GM12878 (cell line): Measurements from ENCODE around the gene NKX2-3.

Source experiments
- CREM ChIP-seq: IDR thresholded peaks from 2 replicates; pipeline ENCODE4 v1.6.1; 2014; ENCODE audit warnings: antibody characterized with exemption, low read depth
- CTCF ChIP-seq, 3 experiments: IDR thresholded peaks in 2 of 3; conservative IDR thresholded peaks in 1 of 3; 2 replicates each; pipeline ENCODE4 v1.5.1; 2011; ENCODE audit warnings: low read depth in 3 of 3, low read length in 3 of 3, mild to moderate bottlenecking in 3 of 3, control low read depth in 2 of 3, moderate library complexity in 2 of 3, inconsistent platforms in 1 of 3, mixed read lengths in 1 of 3; ENCODE audit not compliant: control insufficient read depth in 2 of 3, insufficient read depth in 1 of 3; ENCODE audit errors: extremely low read depth in 1 of 3
- ETV6 ChIP-seq, 2 experiments: fragments of 450-650 bp in 1 of 2; IDR thresholded peaks in 1 of 2; conservative IDR thresholded peaks in 1 of 2; 2 replicates each; pipeline ENCODE4 v1.6.1; 2014; ENCODE audit warnings: antibody characterized with exemption in 1 of 2, borderline replicate concordance in 1 of 2, low read depth in 1 of 2, mild to moderate bottlenecking in 1 of 2, moderate library complexity in 1 of 2
- MTA2 ChIP-seq: fragments of 450-650 bp; IDR thresholded peaks from 2 replicates; pipeline ENCODE4 v1.6.1; 2016; ENCODE audit warnings: low read depth, mild to moderate bottlenecking, moderate library complexity
- PKNOX1 ChIP-seq: fragments of 450-650 bp; IDR thresholded peaks from 2 replicates; pipeline ENCODE4 v1.6.1; 2016; ENCODE audit warnings: mild to moderate bottlenecking
- POLR2AphosphoS5 ChIP-seq: IDR thresholded peaks from 2 replicates; pipeline ENCODE4 v1.6.1; 2011; ENCODE audit warnings: mild to moderate bottlenecking, low read length, inconsistent platforms
- RBBP5 ChIP-seq: fragments of 200-600 bp; sonication (generic); conservative IDR thresholded peaks from 2 replicates; pipeline ENCODE4 v1.6.1; 2016
- REST ChIP-seq: IDR thresholded peaks from 2 replicates; pipeline ENCODE4 v1.6.1; 2012; ENCODE audit warnings: mild to moderate bottlenecking, low read depth, low read length
- SMAD1 ChIP-seq: fragments of 450-650 bp; IDR thresholded peaks from 2 replicates; pipeline ENCODE4 v1.6.1; 2018; ENCODE audit warnings: mild to moderate bottlenecking, low read depth; ENCODE audit not compliant: partially characterized antibody

GRCh38 chr10:99525897-99526296 lies 6.8 kb upstream of the NKX2-3 start:
- no peak for TF ChIP-seq MTA2
- TF ChIP-seq PKNOX1, result no peak
- TF ChIP-seq CTCF (IDR thresholded peaks at IDR 0.05 in 2 of 3, conservative IDR thresholded peaks at IDR 0.05 in 1 of 3; ENCODE audit: control insufficient read depth in 2 of 3, extremely low read depth in 1 of 3, insufficient read depth in 1 of 3, low read depth in 3 of 3, low read length in 3 of 3), result no peak
- no peak for TF ChIP-seq ETV6 (conservative IDR thresholded peaks at IDR 0.05 in 1 of 2, IDR thresholded peaks at IDR 0.05 in 1 of 2; ENCODE audit: borderline replicate concordance in 1 of 2, low read depth in 1 of 2)
- TF ChIP-seq SMAD1, result no peak
- no peak for TF ChIP-seq POLR2AphosphoS5
- no peak for TF ChIP-seq REST
- no peak for TF ChIP-seq RBBP5
- no peak for TF ChIP-seq CREM
